Stomach (tissue), 9 donors: ENCODE data around the gene NHERF2. TPM values are rescaled to one million over a fixed set of nuclear protein-coding genes. Genes with fewer than 3 reads are reported as not detected.
A peak's percentile ranks its signal among the peaks of the same experiment; 100 is the strongest.

Experiments
- DNase-seq, 2 donors: peaks; one replicate each; pipeline versions ENCODE4 v3.0.0 to v3.0.0-alpha.2; 2013 to 2019
- H3K27ac ChIP-seq, 5 donors: fragments of 200-600 bp in 4 of 5; sonication (generic) in 4 of 5; one replicate each; pipeline ENCODE4 v1.5.1; 2013 to 2019; ENCODE audit warnings: mild to moderate bottlenecking in 1 of 5, moderate library complexity in 1 of 5
- H3K27me3 ChIP-seq, 3 donors: fragments of 200-600 bp; sonication (generic); one replicate each; pipeline ENCODE4 v1.5.1; 2017 to 2019; ENCODE audit warnings: mixed run types in 1 of 3
- H3K36me3 ChIP-seq, 4 donors: fragments of 200-600 bp; sonication (generic); 1 replicate in 3 of 4; 2 replicates in 1 of 4; pipeline ENCODE4 v1.5.1; 2016 to 2019
- H3K4me1 ChIP-seq, 4 donors: fragments of 200-600 bp; sonication (generic); one replicate each; pipeline ENCODE4 v1.5.1; 2016 to 2019
- H3K4me3 ChIP-seq, 4 donors: fragments of 200-600 bp; sonication (generic) in 3 of 4; one replicate each; pipeline ENCODE4 v1.5.1; 2016 to 2019; ENCODE audit warnings: mild to moderate bottlenecking in 1 of 4
- H3K9me3 ChIP-seq, 4 donors: fragments of 200-600 bp; sonication (generic); one replicate each; pipeline ENCODE4 v1.5.1; 2016 to 2019
- CTCF ChIP-seq, 7 experiments: fragments of 450-650 bp in 4 of 7; fragments of 200-600 bp in 3 of 7; sonication (generic) in 3 of 7; IDR thresholded peaks; one replicate each; pipeline ENCODE4 v1.5.1; 2016 to 2019; ENCODE audit warnings: antibody characterized with exemption in 7 of 7, control low read depth in 2 of 7, mild to moderate bottlenecking in 1 of 7
- EP300 ChIP-seq: sonication (generic); formaldehyde crosslinking; IDR thresholded peaks from one replicate; pipeline ENCODE4 v1.6.1; 2017; ENCODE audit warnings: antibody characterized with exemption
- POLR2A ChIP-seq, 4 donors: fragments of 450-650 bp; IDR thresholded peaks; one replicate each; pipeline ENCODE4 v1.6.1; 2016; ENCODE audit warnings: antibody characterized with exemption in 4 of 4, control low read depth in 2 of 4, mild to moderate bottlenecking in 1 of 4, moderate library complexity in 1 of 4
- POLR2AphosphoS5 ChIP-seq, 3 donors: sonication (generic); formaldehyde crosslinking; IDR thresholded peaks; one replicate each; pipeline ENCODE4 v1.6.1; 2016; ENCODE audit warnings: antibody characterized with exemption in 3 of 3
- WGBS, 5 donors: extraction: QIAGEN DNeasy Blood & Tissue Kit in 3 of 5; methylation state at CpG; one replicate each; pipeline versions ENCODE4 v1.1.5 to v1.1.7; 2013 to 2018; 5-methylcytosine and 5-hydroxymethylcytosine counted together
- intact Hi-C: fragments of 100-400 bp; cut with DNase I; formaldehyde crosslinking; loops from one replicate; pipeline ENCODE4 v1.15.1; 2023; ENCODE audit warnings: low total_unique reads
- polyA plus RNA-seq, 3 donors: library from polyadenylated mRNA; stranded (reverse); fragments of 200-250 nt; gene quantifications; one replicate each; pipeline ENCODE4 v1.2.3, GENCODE V29; 2013
- total RNA-seq, 5 donors: library from RNA; depleted of rRNA; stranded (reverse); fragments of >200 nt; gene quantifications; one replicate each; pipeline versions ENCODE4 v1.1.0 to v1.2.3, GENCODE V29; 2014 to 2016
- donor health status: healthy with polysubstance abuse.
- donor health status: Bipolar disorder and iron deficiency.
- donor health status: healthy.

NHERF2 gene
- total and polyA plus RNA-seq, 8 donors = 17.4 to 236 (median 119) TPM

- no peaks in the 10 kb centered on the region for H3K9me3 ChIP-seq
- peaks cover 20 to 52% (median 31%) of the 10 kb centered on the region in 3 donors for H3K27me3 ChIP-seq
- H3K4me1 ChIP-seq = peaks cover 46 to 65% (median 62%) of the 10 kb centered on the region in 4 donors
- H3K4me3 ChIP-seq = peak overlapping the region; percentile 24 to 39 (median 35)
- no peaks in the 10 kb centered on the region for H3K36me3 ChIP-seq
- peak overlapping the region; percentile 66 to 81 (median 74) for H3K27ac ChIP-seq
- DNase-seq = peak; percentile 96 to 97
- TF ChIP-seq POLR2A (IDR thresholded peaks at IDR 0.05) (no peak), CTCF (IDR thresholded peaks at IDR 0.05) (peak in 6 of 7 experiments; percentile 87 to 99 (median 99)), POLR2AphosphoS5 (IDR thresholded peaks at IDR 0.05) (peak; percentile 40 to 93 (median 47))
- intact Hi-C loops = loop anchor here (5.0 to 10.0 kb wide), 2 partner anchors 61 to 129 kb away; no protein-coding TSS in a partner anchor
- WGBS, 5 donors = 9 to 27% (median 14%) methylated on average over 8 to 53 of the region's 53 CpGs
Measured at GRCh38 chr16:2023092-2024031, 3.3 kb upstream of the NHERF2 start.

- 84 to 97% (median 90%) methylated on average over 12 of the region's 12 CpGs for WGBS, 5 donors
Measured at GRCh38 chr16:2024032-2024420, 2.7 kb upstream of the NHERF2 start.

GRCh38 chr16:2025251-2025650 is 1.5 kb upstream of the NHERF2 start:
- intact Hi-C loops = loop anchor here (10.0 kb wide), 1 partner anchor 60 kb away; no protein-coding TSS in a partner anchor
- H3K27me3 ChIP-seq = peaks cover 6 to 34% (median 16%) of the 10 kb centered on the region in 3 donors
- 90 to 99% (median 94%) methylated on average over 7 to 14 of the region's 14 CpGs for WGBS, 5 donors
- H3K4me3 ChIP-seq = no peak overlapping the region
- H3K27ac ChIP-seq = no peak overlapping the region
- H3K4me1 ChIP-seq = peaks cover 51 to 75% (median 68%) of the 10 kb centered on the region in 4 donors
- peaks cover 4 to 10% (median 8%) of the 10 kb centered on the region in 4 donors for H3K36me3 ChIP-seq
- peak in 1 of 2 donors; percentile 8 for DNase-seq
- H3K9me3 ChIP-seq = no peaks in the 10 kb centered on the region
- TF ChIP-seq POLR2A (IDR thresholded peaks at IDR 0.05) = no peak

More at GRCh38 chr16:2024032-2024420, 2.7 kb upstream of the NHERF2 start:
- no peaks in the 10 kb centered on the region for H3K36me3 ChIP-seq
- H3K4me1 ChIP-seq = peaks cover 53 to 72% (median 68%) of the 10 kb centered on the region in 4 donors
- TF ChIP-seq EP300 (no peak), CTCF (IDR thresholded peaks at IDR 0.05) (no peak), POLR2AphosphoS5 (IDR thresholded peaks at IDR 0.05) (no peak), POLR2A (IDR thresholded peaks at IDR 0.05) (no peak)
- H3K27ac ChIP-seq = peak overlapping the region; percentile 66 to 81 (median 74)
- no peaks in the 10 kb centered on the region for H3K9me3 ChIP-seq
- peak overlapping the region in 1 of 4 donors; percentile 38 for H3K4me3 ChIP-seq
- intact Hi-C loops = loop anchor here (5.0 to 10.0 kb wide), 2 partner anchors 61 to 128 kb away; no protein-coding TSS in a partner anchor
- no peak for DNase-seq
- peaks cover 18 to 46% (median 28%) of the 10 kb centered on the region in 3 donors for H3K27me3 ChIP-seq

GRCh38 chr16:2025878-2026460 is 733 bp upstream of the NHERF2 start:
- H3K27ac ChIP-seq = peak overlapping the region in 4 of 5 donors; percentile 67 to 92 (median 78)
- peaks cover 46 to 71% (median 65%) of the 10 kb centered on the region in 4 donors for H3K4me1 ChIP-seq
- TF ChIP-seq EP300 = no peak
- TF ChIP-seq CTCF (IDR thresholded peaks at IDR 0.05) = no peak
- TF ChIP-seq POLR2A (IDR thresholded peaks at IDR 0.05) = no peak
- no peak for TF ChIP-seq POLR2AphosphoS5 (IDR thresholded peaks at IDR 0.05)
- WGBS, 5 donors = 65 to 79% (median 76%) methylated on average over 15 to 16 of the region's 16 CpGs
- no peaks in the 10 kb centered on the region for H3K9me3 ChIP-seq
- peak in 1 of 2 donors; percentile 19 for DNase-seq
- H3K36me3 ChIP-seq = peaks cover 4 to 17% (median 11%) of the 10 kb centered on the region in 4 donors
- H3K4me3 ChIP-seq = peak overlapping the region; percentile 72 to 92 (median 78)
- peaks cover 0 to 26% (median 9%) of the 10 kb centered on the region in 3 donors for H3K27me3 ChIP-seq
- intact Hi-C loops = loop anchor here (10.0 kb wide), 1 partner anchor 59 kb away; no protein-coding TSS in a partner anchor
